Hepatocyte (in vitro differentiated cells): ENCODE measurements around the gene KLHL36. TPM values are rescaled to one million over a fixed set of nuclear protein-coding genes. Genes with fewer than 3 reads are reported as not detected.

Experiments used
- DNase-seq: peaks from one replicate; pipeline ENCODE4 v3.0.0-alpha.2; 2016; ENCODE audit warnings: low spot score
- H2AFZ ChIP-seq: fragments of 200-600 bp; sonication (generic); 2 replicates; pipeline ENCODE4 v1.6.0; 2016; ENCODE audit warnings: antibody characterized with exemption, mild to moderate bottlenecking
- H3K27ac ChIP-seq: fragments of 200-600 bp; sonication (generic); 2 replicates; pipeline ENCODE4 v1.5.1; 2016; ENCODE audit warnings: mild to moderate bottlenecking
- H3K27me3 ChIP-seq: fragments of 200-600 bp; sonication (generic); 2 replicates; pipeline ENCODE4 v1.6.1; 2016
- H3K36me3 ChIP-seq: fragments of 200-600 bp; sonication (generic); replicated peaks from 2 replicates; pipeline ENCODE4 v1.5.1; 2016; ENCODE audit warnings: low read depth; ENCODE audit not compliant: insufficient read depth
- H3K4me1 ChIP-seq: fragments of 200-600 bp; sonication (generic); 2 replicates; pipeline ENCODE4 v1.5.1; 2016; ENCODE audit warnings: mild to moderate bottlenecking, moderate library complexity; ENCODE audit not compliant: insufficient read depth
- H3K4me2 ChIP-seq: fragments of 200-600 bp; sonication (generic); 2 replicates; pipeline ENCODE4 v1.6.0; 2016
- H3K4me3 ChIP-seq: fragments of 200-600 bp; sonication (generic); 2 replicates; pipeline ENCODE4 v1.5.1; 2016; ENCODE audit warnings: mild to moderate bottlenecking
- H3K79me2 ChIP-seq: fragments of 200-600 bp; sonication (generic); 2 replicates; pipeline ENCODE4 v1.6.0; 2017; ENCODE audit warnings: mild to moderate bottlenecking
- H3K9me2 ChIP-seq: fragments of 200-600 bp; sonication (generic); replicated peaks from 2 replicates; pipeline ENCODE4 v1.6.0; 2017; ENCODE audit warnings: mild to moderate bottlenecking; ENCODE audit not compliant: insufficient read depth
- H3K9me3 ChIP-seq: fragments of 200-600 bp; sonication (generic); 2 replicates; pipeline ENCODE4 v1.5.1; 2016; ENCODE audit warnings: low read depth, mild to moderate bottlenecking
- H4K20me1 ChIP-seq: fragments of 200-600 bp; sonication (generic); 2 replicates; pipeline ENCODE4 v1.6.0; 2016; ENCODE audit warnings: mild to moderate bottlenecking; ENCODE audit not compliant: insufficient read depth, poor library complexity, severe bottlenecking
- EZH2 ChIP-seq: fragments of 200-600 bp; sonication (generic); IDR thresholded peaks from 2 replicates; pipeline ENCODE4 v1.6.1; 2016; ENCODE audit warnings: antibody characterized with exemption, mild to moderate bottlenecking, borderline replicate concordance
- EZH2phosphoT487 ChIP-seq: fragments of 200-600 bp; sonication (generic); IDR thresholded peaks from one replicate; pipeline ENCODE4 v1.6.1; 2018; ENCODE audit warnings: antibody characterized with exemption, mild to moderate bottlenecking, low read depth, moderate library complexity; ENCODE audit not compliant: unreplicated experiment, severe bottlenecking
- WGBS: methylation state at CpG from one replicate; pipeline ENCODE4 v1.1.6; 2016; ENCODE audit warnings: low lambda C conversion rate; ENCODE audit errors: missing lambda C conversion rate; 5-methylcytosine and 5-hydroxymethylcytosine counted together
- polyA plus RNA-seq: library from polyadenylated mRNA; unstranded; fragments of >200 nt; fragmentation: Nextera tagmentation; extraction: Ambion mirVana; gene quantifications from 2 replicates; pipeline ENCODE4 v1.2.1, GENCODE V29; 2016
- total RNA-seq: library from RNA; depleted of rRNA; stranded (reverse); fragments of >200 nt; gene quantifications from 2 replicates; pipeline ENCODE4 v1.2.3, GENCODE V29; 2014
- TF ChIP-seq, protein P1 (sequence below): fragments of 200-600 bp; sonication (generic); IDR thresholded peaks from 2 replicates; pipeline ENCODE4 v1.5.1; 2016; ENCODE audit warnings: antibody characterized with exemption, mild to moderate bottlenecking; ENCODE audit not compliant: poor library complexity

Gene KLHL36
- total and polyA plus RNA-seq, 2 experiments from 2014 or later, result 24.4 to 50.5 TPM

DNA sequence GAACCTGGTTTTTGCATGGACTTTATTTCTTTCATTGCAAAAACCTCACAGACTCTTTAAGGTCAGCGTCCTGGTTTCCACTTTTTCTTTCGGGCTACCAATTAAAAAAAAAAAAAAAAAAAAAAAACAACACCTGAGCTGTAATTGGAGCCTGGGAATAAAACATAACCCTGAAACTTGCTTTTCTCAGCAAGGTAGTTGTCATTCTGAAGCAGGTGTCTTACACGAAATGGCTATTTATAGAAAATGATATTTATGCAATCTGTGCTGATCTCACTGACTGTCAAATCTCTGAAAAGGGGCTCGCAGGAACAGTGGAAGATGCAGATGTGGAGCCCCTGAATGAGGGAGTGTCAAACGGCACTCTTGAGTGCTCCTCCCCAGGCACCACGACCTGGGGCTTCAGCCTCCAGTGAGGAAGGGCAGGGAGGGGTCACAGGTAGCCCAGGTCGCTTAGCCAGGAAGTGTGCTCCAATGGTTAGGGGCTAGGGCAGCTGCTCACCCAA, 20.0 kb upstream of the KLHL36 start:
- WGBS, result 83% methylated on average over 7 of the region's 7 CpGs
- no peak overlapping the region for H2AFZ ChIP-seq
- H3K36me3 ChIP-seq, result no peaks in the 10 kb centered on the region
- H3K4me3 ChIP-seq, result no peak overlapping the region
- H3K79me2 ChIP-seq, result no peaks in the 10 kb centered on the region
- no peak for DNase-seq
- TF ChIP-seq, protein P1, sequence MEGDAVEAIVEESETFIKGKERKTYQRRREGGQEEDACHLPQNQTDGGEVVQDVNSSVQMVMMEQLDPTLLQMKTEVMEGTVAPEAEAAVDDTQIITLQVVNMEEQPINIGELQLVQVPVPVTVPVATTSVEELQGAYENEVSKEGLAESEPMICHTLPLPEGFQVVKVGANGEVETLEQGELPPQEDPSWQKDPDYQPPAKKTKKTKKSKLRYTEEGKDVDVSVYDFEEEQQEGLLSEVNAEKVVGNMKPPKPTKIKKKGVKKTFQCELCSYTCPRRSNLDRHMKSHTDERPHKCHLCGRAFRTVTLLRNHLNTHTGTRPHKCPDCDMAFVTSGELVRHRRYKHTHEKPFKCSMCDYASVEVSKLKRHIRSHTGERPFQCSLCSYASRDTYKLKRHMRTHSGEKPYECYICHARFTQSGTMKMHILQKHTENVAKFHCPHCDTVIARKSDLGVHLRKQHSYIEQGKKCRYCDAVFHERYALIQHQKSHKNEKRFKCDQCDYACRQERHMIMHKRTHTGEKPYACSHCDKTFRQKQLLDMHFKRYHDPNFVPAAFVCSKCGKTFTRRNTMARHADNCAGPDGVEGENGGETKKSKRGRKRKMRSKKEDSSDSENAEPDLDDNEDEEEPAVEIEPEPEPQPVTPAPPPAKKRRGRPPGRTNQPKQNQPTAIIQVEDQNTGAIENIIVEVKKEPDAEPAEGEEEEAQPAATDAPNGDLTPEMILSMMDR, result no peak
- no peak for TF ChIP-seq EZH2phosphoT487
- TF ChIP-seq EZH2, result no peak
- no peaks in the 10 kb centered on the region for H3K27me3 ChIP-seq
- no peaks in the 10 kb centered on the region for H3K9me3 ChIP-seq
- H3K4me2 ChIP-seq, result no peak overlapping the region
- no peak overlapping the region for H3K27ac ChIP-seq
- H3K9me2 ChIP-seq, result no peaks in the 10 kb centered on the region
- no peaks in the 10 kb centered on the region for H3K4me1 ChIP-seq
- no peaks in the 10 kb centered on the region for H4K20me1 ChIP-seq

DNA sequence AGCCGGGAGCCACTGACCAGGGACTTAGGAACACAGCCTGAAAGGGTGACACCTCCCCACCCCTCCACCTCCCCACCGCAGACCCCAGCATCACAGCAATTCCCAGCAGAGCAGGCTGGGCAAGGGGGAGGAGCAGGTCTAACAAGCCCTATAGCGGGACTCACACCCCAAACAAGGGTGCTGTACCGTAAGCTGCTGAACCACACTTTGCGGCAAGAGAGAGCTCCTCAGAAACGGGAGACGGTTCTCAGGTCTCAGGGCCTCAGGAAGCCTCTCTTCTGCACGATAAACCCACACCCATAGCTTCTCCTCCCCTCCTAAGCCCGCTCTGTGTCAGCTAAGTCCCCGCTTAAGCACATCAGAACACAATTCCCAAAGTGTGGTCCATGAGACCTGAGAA, 18.7 kb upstream of the KLHL36 start:
- H3K4me2 ChIP-seq, result no peak overlapping the region
- DNase-seq, result no peak
- 68% methylated on average over 10 of the region's 10 CpGs for WGBS

GRCh38 chr16:84630009-84630408, 18.3 kb upstream of the KLHL36 start:
- no peak for DNase-seq
- Histone ChIP-seq H3K27me3 (no peaks in the 10 kb centered on the region), H3K27ac (no peak overlapping the region), H3K4me3 (no peak overlapping the region), H3K36me3 (no peaks in the 10 kb centered on the region), H2AFZ (no peak overlapping the region), H3K9me2 (no peaks in the 10 kb centered on the region), H3K4me1 (no peaks in the 10 kb centered on the region), H4K20me1 (no peaks in the 10 kb centered on the region), H3K4me2 (no peak overlapping the region), H3K79me2 (no peaks in the 10 kb centered on the region), H3K9me3 (no peaks in the 10 kb centered on the region)
- TF ChIP-seq EZH2phosphoT487 (no peak), EZH2 (no peak)
- TF ChIP-seq, protein P1, result no peak
- 95% methylated on average over 5 of the region's 5 CpGs for WGBS

More for the DNA sequence above, 18.7 kb upstream of the KLHL36 start:
- H3K27me3 ChIP-seq, result no peaks in the 10 kb centered on the region
- no peak overlapping the region for H2AFZ ChIP-seq
- H4K20me1 ChIP-seq, result no peaks in the 10 kb centered on the region
- H3K36me3 ChIP-seq, result no peaks in the 10 kb centered on the region
- TF ChIP-seq EZH2phosphoT487 (no peak), EZH2 (no peak)
- TF ChIP-seq, protein P1, result no peak
- no peaks in the 10 kb centered on the region for H3K4me1 ChIP-seq
- H3K4me3 ChIP-seq, result no peak overlapping the region
- no peaks in the 10 kb centered on the region for H3K79me2 ChIP-seq
- H3K9me2 ChIP-seq, result no peaks in the 10 kb centered on the region
- H3K9me3 ChIP-seq, result no peaks in the 10 kb centered on the region
- H3K27ac ChIP-seq, result no peak overlapping the region
